Measurements from ENCODE around the gene TUT1. TPM values are rescaled to one million over a fixed set of nuclear protein-coding genes. Genes with fewer than 3 reads are reported as not detected.
A peak's percentile ranks its signal among the peaks of the same experiment; 100 is the strongest.

TUT1 gene
- total and polyA plus RNA-seq, 2 of the 4 experiments (the other 2 are of a cell fraction) = 4.3 to 10.1 TPM

- H3K23ac ChIP-seq (ENCODE audit: low read depth, low read length) = no peak overlapping the region
- WGBS, 2 experiments (ENCODE audit: extremely low coverage in 2 of 2, insufficient read length in 1 of 2) = 98% methylated on average over 6 of the region's 11 CpGs; no CpG with 5 or more reads in 1 of the 2 experiments
- H3K36me3 ChIP-seq (ENCODE audit: control insufficient read depth, insufficient read depth, low read length) = peaks cover 36% of the 10 kb centered on the region
- no peak for ATAC-seq (ENCODE audit: low read depth)
- in situ Hi-C loops (cut with MboI; ENCODE audit: low sequenced_read_pairs) = no loop called here
- no peak overlapping the region for H3K27ac ChIP-seq (ENCODE audit: insufficient read depth, low read length)
- no peak overlapping the region for H2BK120ac ChIP-seq (ENCODE audit: low read depth, low read length)
- POLR2A ChIA-PET (ENCODE audit: unreplicated experiment) = no interaction called here
- no peak overlapping the region for H3K4ac ChIP-seq (ENCODE audit: low read depth, low read length)
- DNase-seq = no peak
- no peak overlapping the region for H4K5ac ChIP-seq (ENCODE audit: low read depth, low read length)
- H2BK20ac ChIP-seq (ENCODE audit: low read depth, low read length) = no peak overlapping the region
- no peak overlapping the region for H3K4me3 ChIP-seq (ENCODE audit: insufficient read depth, low read depth, low read length)
- no peak overlapping the region for H4K91ac ChIP-seq (ENCODE audit: insufficient read depth, low read depth, low read length)
- dilution Hi-C loops (cut with HindIII; ENCODE audit: low sequenced_read_pairs, unreplicated experiment) = no loop called here
- no peak overlapping the region for H3K56ac ChIP-seq (ENCODE audit: extremely low read depth, insufficient read depth, low read length)
- no peak overlapping the region for H2BK5ac ChIP-seq (ENCODE audit: low read depth, low read length, poor library complexity, severe bottlenecking)
- H2BK15ac ChIP-seq (ENCODE audit: low read depth, low read length) = no peak overlapping the region
- no TSS peak for BruUV-seq (replicated peaks)
- H2AK5ac ChIP-seq (ENCODE audit: low read depth, low read length) = no peak overlapping the region
- H3K4me2 ChIP-seq (ENCODE audit: low read depth, low read length) = no peak overlapping the region
- H3K79me1 ChIP-seq (ENCODE audit: low read depth in 1 of 2, low read length in 2 of 2) = peaks cover 10 to 43% of the 10 kb centered on the region in 2 experiments; a peak in 3 of 4 replicates
- H3K9me1 ChIP-seq (ENCODE audit: insufficient read depth, low read length) = peaks cover 8% of the 10 kb centered on the region
- no peaks in the 10 kb centered on the region for H3K9me3 ChIP-seq (ENCODE audit: control insufficient read depth, insufficient read depth, low read length)
- no peak overlapping the region for H3K18ac ChIP-seq (ENCODE audit: low read depth, low read length)
- H4K20me1 ChIP-seq (ENCODE audit: insufficient read depth, low read length) = no peaks in the 10 kb centered on the region
- CTCF ChIA-PET = interaction anchor here (1.4 kb wide), 1 partner anchor 13 kb away, joined by 3 read pairs; the partner anchor contains the start of gene TUT1
- no peak overlapping the region for H2AFZ ChIP-seq (replicated peaks; ENCODE audit: low read length, poor library complexity)
- TF ChIP-seq BHLHE40 (IDR thresholded peaks at IDR 0.05; ENCODE audit: low read depth, low read length) (no peak), RFX5 (IDR thresholded peaks at IDR 0.05; ENCODE audit: low read depth, low read length) (no peak), RCOR1 (IDR thresholded peaks at IDR 0.05; ENCODE audit: insufficient replicate concordance, low read length) (no peak), ELK1 (IDR thresholded peaks at IDR 0.05; ENCODE audit: borderline replicate concordance, low read depth, low read length) (no peak), MAFK (IDR thresholded peaks at IDR 0.05; ENCODE audit: low read depth, low read length) (no peak), POLR2A (IDR thresholded peaks at IDR 0.05; ENCODE audit: low read depth, low read length) (no peak), MXI1 (IDR thresholded peaks at IDR 0.05; ENCODE audit: borderline replicate concordance, low read depth, low read length) (no peak), NFE2L2 (IDR thresholded peaks at IDR 0.05; ENCODE audit: low read depth, low read length) (no peak), FOS (IDR thresholded peaks at IDR 0.05; ENCODE audit: low read depth, low read length) (no peak), MAZ (IDR thresholded peaks at IDR 0.05; ENCODE audit: borderline replicate concordance, low read depth, low read length) (no peak), CTCF (conservative IDR thresholded peaks at IDR 0.05; ENCODE audit: low read depth, low read length) (no peak), CHD1 (IDR thresholded peaks at IDR 0.05; ENCODE audit: low read depth, low read length) (no peak), RAD21 (IDR thresholded peaks at IDR 0.05; ENCODE audit: low read length) (no peak), CEBPB (IDR thresholded peaks at IDR 0.05; ENCODE audit: low read depth, low read length) (no peak), SMC3 (IDR thresholded peaks at IDR 0.05; ENCODE audit: low read depth, low read length) (no peak), USF2 (IDR thresholded peaks at IDR 0.05; ENCODE audit: low read depth, low read length) (no peak)
- H4K8ac ChIP-seq (ENCODE audit: low read depth in 2 of 2, low read length in 2 of 2) = no peak overlapping the region
- no peak overlapping the region for H3K14ac ChIP-seq (replicated peaks; ENCODE audit: low read depth, low read length)
- H2AK9ac ChIP-seq (replicated peaks; ENCODE audit: low read depth, low read length, poor library complexity) = peak overlapping the region; percentile 50
- H3K9ac ChIP-seq (ENCODE audit: low read depth, low read length) = no peak overlapping the region
- intact Hi-C loops (cut with micrococcal nuclease) = no loop called here
- H3K27me3 ChIP-seq (ENCODE audit: control insufficient read depth, insufficient read depth, low read length) = no peaks in the 10 kb centered on the region
- H3K4me1 ChIP-seq (ENCODE audit: control insufficient read depth, insufficient read depth, low read length) = peaks cover 8% of the 10 kb centered on the region
Observed at GRCh38 chr11:62578541-62578940, 12.8 kb downstream of the TUT1 start.
